Body of pancreas (tissue), 4 donors: Measurements from ENCODE around the gene LAMA4.

Experiments used
- CTCF ChIP-seq, 7 experiments: fragments of 450-650 bp in 4 of 7; fragments of 200-600 bp in 3 of 7; sonication (generic) in 3 of 7; IDR thresholded peaks; one replicate each; pipeline ENCODE4 v1.5.1; 2016 to 2019; ENCODE audit warnings: antibody characterized with exemption in 7 of 7
- POLR2A ChIP-seq, 3 donors: fragments of 450-650 bp; IDR thresholded peaks; one replicate each; pipeline ENCODE4 v1.6.1; 2016; ENCODE audit warnings: antibody characterized with exemption in 3 of 3, mild to moderate bottlenecking in 2 of 3

GRCh38 chr6:112302142-112302705 is 47.9 kb upstream of the LAMA4 start:
- TF ChIP-seq POLR2A (IDR thresholded peaks at IDR 0.05) (no peak), CTCF (IDR thresholded peaks at IDR 0.05) (no peak)
